Activated T-helper 17 cell treated with anti-CD3 and anti-CD28 coated beads, Interleukin-2, amount 50 U/mL, for 72 hours (primary cell): ENCODE data around the gene TSEN15. TPM values are rescaled to one million over a fixed set of nuclear protein-coding genes. Genes with fewer than 3 reads are reported as not detected.
"Not testable (repeated sequence)": the region's sequence is repeated elsewhere in the genome, so short reads cannot be mapped to it uniquely, and the experiment has no call there.

ENCODE experiments used
- ATAC-seq: fragments of 150-1000 bp; cut with Tn5 transposase; replicated peaks from 2 replicates; pipeline ENCODE4 v1.10.0; 2021; ENCODE audit warnings: mild to moderate bottlenecking, moderate library complexity
- H3K27ac Mint-ChIP-seq: one replicate; pipeline ENCODE4 v1.8.0; 2022; ENCODE audit warnings: mixed read lengths
- H3K27me3 Mint-ChIP-seq: one replicate; pipeline ENCODE4 v1.8.0; 2022; ENCODE audit warnings: mixed read lengths
- H3K36me3 Mint-ChIP-seq: one replicate; pipeline ENCODE4 v1.8.0; 2022; ENCODE audit warnings: low read depth, mild to moderate bottlenecking, mixed read lengths
- H3K4me1 Mint-ChIP-seq: one replicate; pipeline ENCODE4 v1.8.0; 2022; ENCODE audit warnings: mixed read lengths
- H3K4me3 Mint-ChIP-seq: one replicate; pipeline ENCODE4 v1.8.0; 2022; ENCODE audit warnings: mild to moderate bottlenecking, mixed read lengths
- H3K9me3 Mint-ChIP-seq: one replicate; pipeline ENCODE4 v1.8.0; 2022; ENCODE audit warnings: mixed read lengths
- total RNA-seq, 2 donors: library from RNA; stranded (reverse); gene quantifications; one replicate each; pipeline ENCODE4 v1.2.3, GENCODE V29; 2022

TSEN15 gene
- total RNA-seq, 2 donors from 2014 or later = 8.0 to 20.9 TPM

- Mint-ChIP-seq H3K9me3 (no peaks in the 10 kb centered on the region), H3K27ac (no peak overlapping the region), H3K27me3 (no peaks in the 10 kb centered on the region), H3K4me3 (no peak overlapping the region), H3K4me1 (no peaks in the 10 kb centered on the region), H3K36me3 (no peaks in the 10 kb centered on the region)
- no peak for ATAC-seq
Measured at GRCh38 chr1:184082541-184083415, 31.2 kb downstream of the TSEN15 start.

- no peaks in the 10 kb centered on the region for H3K36me3 Mint-ChIP-seq
- no peaks in the 10 kb centered on the region for H3K27me3 Mint-ChIP-seq
- H3K4me1 Mint-ChIP-seq = no peaks in the 10 kb centered on the region
- no peak for ATAC-seq
- no peaks in the 10 kb centered on the region for H3K9me3 Mint-ChIP-seq
- H3K4me3 Mint-ChIP-seq = no peak overlapping the region
- H3K27ac Mint-ChIP-seq = no peak overlapping the region
Measured at GRCh38 chr1:184085667-184086066, 34.1 kb downstream of the TSEN15 start.

GRCh38 chr1:184088037-184088436 lies 36.5 kb downstream of the TSEN15 start:
- Mint-ChIP-seq H3K27me3 (no peaks in the 10 kb centered on the region), H3K4me3 (no peak overlapping the region), H3K27ac (no peak overlapping the region), H3K4me1 (no peaks in the 10 kb centered on the region), H3K9me3 (no peaks in the 10 kb centered on the region), H3K36me3 (no peaks in the 10 kb centered on the region)
- no peak for ATAC-seq

GRCh38 chr1:184093071-184093470 lies 41.5 kb downstream of the TSEN15 start:
- Mint-ChIP-seq H3K4me1 (no peaks in the 10 kb centered on the region), H3K9me3 (no peaks in the 10 kb centered on the region), H3K27ac (no peak overlapping the region), H3K27me3 (no peaks in the 10 kb centered on the region), H3K36me3 (peaks cover 6% of the 10 kb centered on the region), H3K4me3 (no peak overlapping the region)
- no peak for ATAC-seq

GRCh38 chr1:184096005-184096404 lies 44.5 kb downstream of the TSEN15 start:
- Mint-ChIP-seq H3K9me3 (peaks cover 8% of the 10 kb centered on the region), H3K4me3 (no peak overlapping the region), H3K4me1 (no peaks in the 10 kb centered on the region), H3K27ac (no peak overlapping the region), H3K27me3 (no peaks in the 10 kb centered on the region), H3K36me3 (peaks cover 6% of the 10 kb centered on the region)
- no peak for ATAC-seq

- H3K27ac Mint-ChIP-seq, H3K36me3 Mint-ChIP-seq, H3K4me1 Mint-ChIP-seq, H3K4me3 Mint-ChIP-seq, H3K27me3 Mint-ChIP-seq, H3K9me3 Mint-ChIP-seq, ATAC-seq: not testable (repeated sequence)
Measured at GRCh38 chr1:184096580-184096979, 45.0 kb downstream of the TSEN15 start.

GRCh38 chr1:184101141-184101540 lies 49.6 kb downstream of the TSEN15 start:
- H3K27me3 Mint-ChIP-seq = no peaks in the 10 kb centered on the region
- no peak for ATAC-seq
- no peak overlapping the region for H3K4me3 Mint-ChIP-seq
- H3K9me3 Mint-ChIP-seq = peaks cover 16% of the 10 kb centered on the region
- peaks cover 4% of the 10 kb centered on the region for H3K36me3 Mint-ChIP-seq
- no peak overlapping the region for H3K27ac Mint-ChIP-seq
- H3K4me1 Mint-ChIP-seq = no peaks in the 10 kb centered on the region

- Mint-ChIP-seq H3K27me3 (no peaks in the 10 kb centered on the region), H3K4me3 (no peak overlapping the region), H3K27ac (no peak overlapping the region), H3K9me3 (peaks cover 19% of the 10 kb centered on the region), H3K36me3 (no peaks in the 10 kb centered on the region), H3K4me1 (no peaks in the 10 kb centered on the region)
- ATAC-seq = no peak
Measured at GRCh38 chr1:184101571-184101970, 50.0 kb downstream of the TSEN15 start.

GRCh38 chr1:184110272-184111204 lies 59.0 kb downstream of the TSEN15 start:
- Mint-ChIP-seq H3K27me3 (no peaks in the 10 kb centered on the region), H3K9me3 (peaks cover 16% of the 10 kb centered on the region), H3K36me3 (no peaks in the 10 kb centered on the region), H3K4me3 (no peak overlapping the region), H3K27ac (no peak overlapping the region), H3K4me1 (no peaks in the 10 kb centered on the region)
- ATAC-seq = peak; percentile 32

- Mint-ChIP-seq H3K36me3 (no peaks in the 10 kb centered on the region), H3K27me3 (no peaks in the 10 kb centered on the region), H3K27ac (no peak overlapping the region), H3K4me1 (no peaks in the 10 kb centered on the region), H3K9me3 (peaks cover 4% of the 10 kb centered on the region), H3K4me3 (no peak overlapping the region)
- no peak for ATAC-seq
Measured at GRCh38 chr1:184112176-184112948, 60.8 kb downstream of the TSEN15 start.

- ATAC-seq = no peak
- peaks cover 4% of the 10 kb centered on the region for H3K9me3 Mint-ChIP-seq
- H3K4me3 Mint-ChIP-seq = no peak overlapping the region
- no peaks in the 10 kb centered on the region for H3K4me1 Mint-ChIP-seq
- H3K27me3 Mint-ChIP-seq = no peaks in the 10 kb centered on the region
- no peaks in the 10 kb centered on the region for H3K36me3 Mint-ChIP-seq
- no peak overlapping the region for H3K27ac Mint-ChIP-seq
Measured at GRCh38 chr1:184113251-184113650, 61.7 kb downstream of the TSEN15 start.

GRCh38 chr1:184114818-184115398 lies 63.4 kb downstream of the TSEN15 start:
- H3K4me3 Mint-ChIP-seq = no peak overlapping the region
- H3K36me3 Mint-ChIP-seq = no peaks in the 10 kb centered on the region
- H3K9me3 Mint-ChIP-seq = peaks cover 4% of the 10 kb centered on the region
- H3K4me1 Mint-ChIP-seq = no peaks in the 10 kb centered on the region
- H3K27ac Mint-ChIP-seq = no peak overlapping the region
- no peaks in the 10 kb centered on the region for H3K27me3 Mint-ChIP-seq
- ATAC-seq = no peak

GRCh38 chr1:184116287-184116686 lies 64.8 kb downstream of the TSEN15 start:
- ATAC-seq = no peak
- H3K9me3 Mint-ChIP-seq = peaks cover 4% of the 10 kb centered on the region
- no peak overlapping the region for H3K27ac Mint-ChIP-seq

GRCh38 chr1:184118046-184118445 lies 66.5 kb downstream of the TSEN15 start:
- Mint-ChIP-seq H3K4me3 (no peak overlapping the region), H3K9me3 (peaks cover 4% of the 10 kb centered on the region), H3K4me1 (no peaks in the 10 kb centered on the region), H3K27ac (no peak overlapping the region), H3K27me3 (no peaks in the 10 kb centered on the region), H3K36me3 (no peaks in the 10 kb centered on the region)
- ATAC-seq = no peak

More at GRCh38 chr1:184116287-184116686, 64.8 kb downstream of the TSEN15 start:
- no peaks in the 10 kb centered on the region for H3K36me3 Mint-ChIP-seq
- H3K4me1 Mint-ChIP-seq = no peaks in the 10 kb centered on the region
- H3K4me3 Mint-ChIP-seq = no peak overlapping the region
- H3K27me3 Mint-ChIP-seq = no peaks in the 10 kb centered on the region
